Transverse colon (tissue), 3 donors: ENCODE data around the gene AP5M1.
"Not testable (repeated sequence)": the region's sequence is repeated elsewhere in the genome, so short reads cannot be mapped to it uniquely, and the experiment has no call there.

ENCODE experiments used
- EP300 ChIP-seq: sonication (generic); formaldehyde crosslinking; IDR thresholded peaks from one replicate; pipeline ENCODE4 v1.6.1; 2017; ENCODE audit warnings: antibody characterized with exemption, low read depth
- POLR2A ChIP-seq: fragments of 450-650 bp; IDR thresholded peaks from one replicate; pipeline ENCODE4 v1.6.1; 2016; ENCODE audit warnings: antibody characterized with exemption, mild to moderate bottlenecking, moderate library complexity
- POLR2AphosphoS5 ChIP-seq, 3 donors: sonication (generic); formaldehyde crosslinking; IDR thresholded peaks; one replicate each; pipeline ENCODE4 v1.6.1; 2016; ENCODE audit warnings: antibody characterized with exemption in 3 of 3

DNA sequence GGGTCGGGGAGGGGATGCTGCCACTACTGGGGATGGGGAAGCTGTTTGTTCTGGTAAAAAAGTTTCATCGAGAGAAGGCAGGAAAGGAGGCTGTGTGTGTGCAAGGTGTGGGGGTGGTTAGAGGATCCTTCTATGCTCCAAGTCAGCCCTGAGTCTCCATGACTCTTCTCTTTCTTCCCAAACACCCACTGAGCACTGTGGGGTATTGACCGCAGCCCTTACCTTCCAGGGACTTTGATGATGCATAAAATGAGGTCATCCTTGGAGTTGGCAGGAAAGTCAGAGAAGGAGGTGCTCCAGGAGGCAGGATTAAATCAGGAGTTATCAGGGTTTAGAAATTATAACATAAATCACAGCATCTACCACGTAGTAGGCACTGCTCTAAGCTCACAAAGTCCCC is 63.7 kb downstream of the AP5M1 start:
- TF ChIP-seq POLR2AphosphoS5 (IDR thresholded peaks at IDR 0.05); POLR2A; EP300: not testable (repeated sequence)
